Endothelial cell (in vitro differentiated cells): ENCODE data around the gene RAB30. TPM values are rescaled to one million over a fixed set of nuclear protein-coding genes. Genes with fewer than 3 reads are reported as not detected.

Experiments used
- DNase-seq: peaks from one replicate; pipeline ENCODE4 v3.0.0; 2021; ENCODE audit warnings: low spot score
- H3K27ac Mint-ChIP-seq: one replicate; pipeline ENCODE4 v1.8.0; 2021; ENCODE audit warnings: mixed read lengths, inconsistent platforms; ENCODE audit not compliant: unreplicated experiment
- H3K27me3 Mint-ChIP-seq: one replicate; pipeline ENCODE4 v1.8.0; 2021; ENCODE audit warnings: mild to moderate bottlenecking, moderate library complexity, mixed read lengths, inconsistent platforms; ENCODE audit not compliant: unreplicated experiment
- H3K36me3 Mint-ChIP-seq: one replicate; pipeline ENCODE4 v1.8.0; 2021; ENCODE audit warnings: mild to moderate bottlenecking, low read depth, mixed read lengths, inconsistent platforms; ENCODE audit not compliant: unreplicated experiment
- H3K4me1 Mint-ChIP-seq: one replicate; pipeline ENCODE4 v1.8.0; 2021; ENCODE audit warnings: mild to moderate bottlenecking, mixed read lengths, inconsistent platforms; ENCODE audit not compliant: unreplicated experiment
- H3K4me3 Mint-ChIP-seq: one replicate; pipeline ENCODE4 v1.8.0; 2021; ENCODE audit warnings: mild to moderate bottlenecking, mixed read lengths, inconsistent platforms; ENCODE audit not compliant: unreplicated experiment
- H3K9me3 Mint-ChIP-seq: one replicate; pipeline ENCODE4 v1.8.0; 2021; ENCODE audit warnings: mixed read lengths, inconsistent platforms; ENCODE audit not compliant: unreplicated experiment
- CTCF ChIP-seq: fragments of 200-600 bp; sonication (generic); IDR thresholded peaks from one replicate; pipeline ENCODE4 v1.5.0; 2021; ENCODE audit warnings: antibody characterized with exemption; ENCODE audit not compliant: unreplicated experiment
- total RNA-seq: library from RNA; stranded (reverse); fragmentation: NEBNext Ultra II Directional; extraction: Animal tissue kit (Norgen Biotek cat#: 25700); gene quantifications from one replicate; pipeline ENCODE4 v1.2.1, GENCODE V29; 2021; ENCODE audit not compliant: unreplicated experiment

Gene RAB30
- total RNA-seq, 1 donor from 2014 or later: 18.6 TPM

DNA sequence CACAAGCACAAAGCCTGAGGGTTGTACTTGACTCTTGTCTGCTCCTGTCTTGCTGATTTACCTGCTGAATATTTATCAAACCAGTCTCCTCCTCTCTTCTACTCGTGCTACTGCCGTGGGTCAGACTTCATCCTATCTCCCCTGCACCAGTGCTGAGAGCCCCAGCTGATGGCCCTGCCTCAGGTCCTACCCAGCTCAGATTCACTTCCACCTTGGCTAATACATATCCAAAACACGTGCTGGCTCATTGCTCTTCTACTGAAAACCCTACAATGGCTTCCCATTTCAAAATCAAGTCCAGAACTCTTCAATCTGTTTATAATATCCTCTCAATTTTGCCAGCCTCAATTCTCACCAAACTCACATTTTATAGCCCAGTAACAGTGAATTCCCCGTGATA is 48.3 kb downstream of the RAB30 start:
- H3K27ac Mint-ChIP-seq: no peak overlapping the region
- H3K4me1 Mint-ChIP-seq: peaks cover 13% of the 10 kb centered on the region
- H3K9me3 Mint-ChIP-seq: no peaks in the 10 kb centered on the region
- TF ChIP-seq CTCF: no peak
- no peak overlapping the region for H3K4me3 Mint-ChIP-seq
- peaks cover 5% of the 10 kb centered on the region for H3K36me3 Mint-ChIP-seq
- H3K27me3 Mint-ChIP-seq: peaks cover 5% of the 10 kb centered on the region
- DNase-seq: no peak

DNA sequence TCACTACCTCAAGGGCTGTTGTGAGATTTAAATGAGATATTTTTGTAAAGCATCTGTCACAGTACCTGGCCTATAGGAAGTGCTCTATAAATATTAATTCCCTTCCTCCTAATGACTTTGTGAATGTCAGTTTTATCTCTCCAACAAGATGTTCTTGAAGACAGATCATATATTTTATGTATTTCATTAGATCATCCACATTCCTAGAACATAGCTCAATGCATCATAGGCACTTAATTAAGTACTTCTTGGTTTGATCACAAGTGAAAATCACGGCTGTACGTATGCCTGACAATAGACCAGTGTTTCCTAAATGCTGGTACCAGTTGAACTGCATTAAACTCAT is 49.9 kb downstream of the RAB30 start:
- H3K4me3 Mint-ChIP-seq: no peak overlapping the region
- peaks cover 13% of the 10 kb centered on the region for H3K4me1 Mint-ChIP-seq
- H3K27me3 Mint-ChIP-seq: peaks cover 5% of the 10 kb centered on the region
- peaks cover 5% of the 10 kb centered on the region for H3K36me3 Mint-ChIP-seq
- no peak for TF ChIP-seq CTCF
- no peak overlapping the region for H3K27ac Mint-ChIP-seq
- DNase-seq: no peak
- no peaks in the 10 kb centered on the region for H3K9me3 Mint-ChIP-seq

DNA sequence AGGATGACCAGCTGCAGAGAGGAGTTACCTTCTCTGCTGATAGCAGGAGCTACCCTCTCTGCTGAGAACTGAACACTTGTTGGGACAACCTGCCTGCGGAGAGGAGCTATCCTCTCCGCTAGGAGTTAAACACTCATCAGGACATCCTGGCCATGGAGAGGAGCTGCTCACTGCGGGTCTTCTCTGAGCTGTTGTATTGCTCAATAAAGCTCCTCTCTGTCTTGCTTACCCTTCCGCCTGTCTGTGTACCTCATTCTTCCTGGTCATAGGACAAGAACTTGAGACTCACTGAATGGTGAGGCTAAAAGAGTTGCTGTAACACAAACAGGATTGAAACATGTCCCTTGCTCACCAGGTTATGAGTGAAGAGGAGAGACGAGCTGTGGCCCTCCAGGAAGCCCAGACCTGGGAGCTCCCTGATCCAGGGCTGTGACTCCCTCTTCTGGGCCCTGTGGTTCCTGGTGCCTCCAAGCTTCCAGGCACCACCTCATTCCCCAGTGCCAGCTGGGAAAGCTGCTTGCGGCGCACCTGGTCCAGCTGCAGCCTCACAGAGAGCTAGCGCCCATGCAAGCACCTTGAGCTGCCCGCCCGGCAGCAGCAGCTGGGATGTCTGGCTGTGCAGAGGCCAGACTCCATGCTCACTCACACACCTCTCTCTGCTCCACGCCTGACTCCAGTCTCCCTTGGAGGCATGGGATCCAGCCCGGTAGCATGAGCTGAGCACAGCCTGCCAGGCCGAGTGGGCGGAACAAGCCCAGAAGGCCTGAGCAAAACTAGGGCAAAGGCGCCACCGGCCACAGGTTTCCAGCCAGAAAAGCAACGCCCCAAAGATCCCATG is 50.5 kb downstream of the RAB30 start:
- TF ChIP-seq CTCF: no peak

GRCh38 chr11:83019888-83020579 is 51.7 kb downstream of the RAB30 start:
- Mint-ChIP-seq H3K4me1 (peaks cover 10% of the 10 kb centered on the region), H3K36me3 (peaks cover 5% of the 10 kb centered on the region), H3K9me3 (no peaks in the 10 kb centered on the region), H3K27me3 (peaks cover 10% of the 10 kb centered on the region), H3K27ac (no peak overlapping the region), H3K4me3 (no peak overlapping the region)
- no peak for TF ChIP-seq CTCF
- DNase-seq: no peak

More for the DNA sequence above, 50.5 kb downstream of the RAB30 start:
- Mint-ChIP-seq H3K9me3 (no peaks in the 10 kb centered on the region), H3K4me1 (peaks cover 13% of the 10 kb centered on the region), H3K27ac (no peak overlapping the region), H3K27me3 (peaks cover 6% of the 10 kb centered on the region), H3K36me3 (peaks cover 5% of the 10 kb centered on the region), H3K4me3 (no peak overlapping the region)
- no peak for DNase-seq

DNA sequence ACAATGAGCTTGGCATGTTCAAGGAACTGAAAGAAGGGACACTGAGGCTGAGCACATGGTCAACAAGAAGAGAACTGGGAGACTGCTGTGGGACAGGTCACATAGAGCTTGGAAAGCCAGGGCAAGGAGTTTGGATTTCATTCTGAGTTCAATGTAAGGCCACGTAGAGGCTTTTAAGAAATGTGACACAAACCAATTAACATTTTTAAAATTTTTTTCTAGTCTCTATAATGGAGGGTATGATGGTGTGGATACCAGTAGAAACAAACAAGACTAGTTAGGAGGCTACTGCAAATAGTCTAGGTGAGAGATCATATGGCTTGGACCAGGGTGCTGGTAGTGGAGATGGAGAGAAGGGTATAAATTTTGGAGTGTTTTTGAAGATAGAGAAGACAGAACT is 56.7 kb downstream of the RAB30 start:
- no peaks in the 10 kb centered on the region for H3K9me3 Mint-ChIP-seq
- peaks cover 14% of the 10 kb centered on the region for H3K4me1 Mint-ChIP-seq
- TF ChIP-seq CTCF: no peak
- peaks cover 6% of the 10 kb centered on the region for H3K27me3 Mint-ChIP-seq
- DNase-seq: no peak
- H3K4me3 Mint-ChIP-seq: no peak overlapping the region
- H3K27ac Mint-ChIP-seq: no peak overlapping the region
- no peaks in the 10 kb centered on the region for H3K36me3 Mint-ChIP-seq
